ENCODE results near the gene PCDHB5. TPM values are rescaled to one million over a fixed set of nuclear protein-coding genes. Genes with fewer than 3 reads are reported as not detected.
"Not testable (repeated sequence)": the region's sequence is repeated elsewhere in the genome, so short reads cannot be mapped to it uniquely, and the experiment has no call there.

The PCDHB5 gene
- polyA plus RNA-seq, 1 of the 3 experiments (the other 2 are of a cell fraction), result 0.10 TPM

- Histone ChIP-seq H2AFZ (ENCODE audit: low read depth) (no peak overlapping the region), H3K4me3 (ENCODE audit: low read depth in 2 of 2, low read length in 1 of 2) (peak overlapping the region in 1 of 2 experiments; percentile 51), H3K79me2 (ENCODE audit: insufficient read depth) (no peaks in the 10 kb centered on the region), H3K9ac (peak overlapping the region; percentile 37; the same call in 1 of the 2 replicates), H3K27me3 (ENCODE audit: insufficient read depth) (no peaks in the 10 kb centered on the region), H3F3A (replicated peaks; ENCODE audit: insufficient read depth) (no peaks in the 10 kb centered on the region), H4K20me1 (ENCODE audit: insufficient read depth) (no peaks in the 10 kb centered on the region), H3K9me2 (no peaks in the 10 kb centered on the region), H3K4me2 (peak overlapping the region; percentile 37; the same call in 1 of the 2 replicates), H3K9me3 (no peaks in the 10 kb centered on the region), H3K4me1 (ENCODE audit: control insufficient read depth in 1 of 2, insufficient read depth in 2 of 2, low read depth in 1 of 2, low read length in 1 of 2) (no peaks in the 10 kb centered on the region), H3K36me3 (replicated peaks in 1 of 2; ENCODE audit: control insufficient read depth in 1 of 2, insufficient read depth in 2 of 2, low read length in 1 of 2) (no peaks in the 10 kb centered on the region), H3K27ac (ENCODE audit: low read depth in 2 of 2, low read length in 1 of 2) (no peak overlapping the region)
- no peak for DNase-seq
- no peak for TF ChIP-seq RXRA (IDR thresholded peaks at IDR 0.05; ENCODE audit: borderline replicate concordance, low read depth)
- CTCF ChIA-PET, result interaction anchor here (2.0 to 2.2 kb wide), 2 partner anchors 11 to 26 kb away, joined by 5 to 10 read pairs; partner anchors contain the start of gene PCDHB4
- POLR2A ChIA-PET, result no interaction called here
- 51% methylated on average over 12 of the region's 12 CpGs for WGBS (ENCODE audit: low lambda C conversion rate)
Measured at GRCh38 chr5:141095263-141095641, 39.8 kb upstream of the PCDHB5 start.

- H3K27ac ChIP-seq (ENCODE audit: low read depth in 2 of 2, low read length in 1 of 2); H3K9me3 ChIP-seq; H3K4me3 ChIP-seq (ENCODE audit: low read depth in 2 of 2, low read length in 1 of 2); H3K27me3 ChIP-seq (ENCODE audit: insufficient read depth); H3K4me1 ChIP-seq (ENCODE audit: control insufficient read depth in 1 of 2, insufficient read depth in 2 of 2, low read depth in 1 of 2, low read length in 1 of 2); H4K20me1 ChIP-seq (ENCODE audit: insufficient read depth); H3F3A ChIP-seq (replicated peaks; ENCODE audit: insufficient read depth); DNase-seq; CTCF ChIA-PET; H3K4me2 ChIP-seq; H3K9me2 ChIP-seq; POLR2A ChIA-PET; H3K36me3 ChIP-seq (replicated peaks in 1 of 2; ENCODE audit: control insufficient read depth in 1 of 2, insufficient read depth in 2 of 2, low read length in 1 of 2); H3K9ac ChIP-seq; H3K79me2 ChIP-seq (ENCODE audit: insufficient read depth); H2AFZ ChIP-seq (ENCODE audit: low read depth): not testable (repeated sequence)
- WGBS (ENCODE audit: low lambda C conversion rate), result 72% methylated on average over 20 of the region's 46 CpGs
Measured at GRCh38 chr5:141096181-141096580, 38.8 kb upstream of the PCDHB5 start.

DNA sequence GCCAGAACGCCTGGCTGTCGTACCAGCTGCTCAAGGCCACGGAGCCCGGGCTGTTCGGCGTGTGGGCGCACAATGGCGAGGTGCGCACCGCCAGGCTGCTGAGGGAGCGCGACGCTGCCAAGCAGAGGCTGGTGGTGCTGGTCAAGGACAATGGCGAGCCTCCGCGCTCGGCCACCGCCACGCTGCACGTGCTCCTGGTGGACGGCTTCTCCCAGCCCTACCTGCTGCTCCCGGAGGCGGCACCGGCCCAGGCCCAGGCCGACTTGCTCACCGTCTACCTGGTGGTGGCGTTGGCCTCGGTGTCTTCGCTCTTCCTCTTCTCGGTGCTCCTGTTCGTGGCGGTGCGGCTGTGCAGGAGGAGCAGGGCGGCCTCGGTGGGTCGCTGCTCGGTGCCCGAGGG is 38.4 kb upstream of the PCDHB5 start:
- H3K9ac ChIP-seq; H3K79me2 ChIP-seq (ENCODE audit: insufficient read depth); H3K27ac ChIP-seq (ENCODE audit: low read depth in 2 of 2, low read length in 1 of 2); H3K9me3 ChIP-seq; H3K9me2 ChIP-seq; H3K4me3 ChIP-seq (ENCODE audit: low read depth in 2 of 2, low read length in 1 of 2); DNase-seq; CTCF ChIA-PET; POLR2A ChIA-PET; H4K20me1 ChIP-seq (ENCODE audit: insufficient read depth); H3F3A ChIP-seq (replicated peaks; ENCODE audit: insufficient read depth); H3K4me2 ChIP-seq; H3K36me3 ChIP-seq (replicated peaks in 1 of 2; ENCODE audit: control insufficient read depth in 1 of 2, insufficient read depth in 2 of 2, low read length in 1 of 2); H3K27me3 ChIP-seq (ENCODE audit: insufficient read depth); H3K4me1 ChIP-seq (ENCODE audit: control insufficient read depth in 1 of 2, insufficient read depth in 2 of 2, low read depth in 1 of 2, low read length in 1 of 2); H2AFZ ChIP-seq (ENCODE audit: low read depth): not testable (repeated sequence)
- 78% methylated on average over 10 of the region's 38 CpGs for whole genome bisulfite sequencing (ENCODE audit: low lambda C conversion rate)

GRCh38 chr5:141100243-141100805 is 34.7 kb upstream of the PCDHB5 start, which contains the start of gene PCDHB3:
PCDHB3 (plus strand) TSS chr5:141100473; CDS start chr5:141100650, 177 bp downstream.
- DNase-seq, result peak; percentile 79
- H3K79me2 ChIP-seq (ENCODE audit: insufficient read depth), result no peaks in the 10 kb centered on the region
- H3K36me3 ChIP-seq (replicated peaks in 1 of 2; ENCODE audit: control insufficient read depth in 1 of 2, insufficient read depth in 2 of 2, low read length in 1 of 2), result no peaks in the 10 kb centered on the region
- no peaks in the 10 kb centered on the region for H3K9me3 ChIP-seq
- WGBS (ENCODE audit: low lambda C conversion rate), result 31% methylated on average over 16 of the region's 19 CpGs
- CTCF ChIA-PET, result interaction anchor here (0.6 to 1.7 kb wide), 18 partner anchors 9 to 466 kb away, joined by 3 to 8 read pairs (median 4); partner anchors contain the start of genes PCDHA8 and PCDHB14
- H3K9ac ChIP-seq, result peak within 1 kb of the TSS; percentile 38; the same call in 1 of the 2 replicates
- H3K27me3 ChIP-seq (ENCODE audit: insufficient read depth), result no peaks in the 10 kb centered on the region
- H3K4me1 ChIP-seq (ENCODE audit: control insufficient read depth in 1 of 2, insufficient read depth in 2 of 2, low read depth in 1 of 2, low read length in 1 of 2), result no peaks in the 10 kb centered on the region
- H3K4me3 ChIP-seq (ENCODE audit: low read depth in 2 of 2, low read length in 1 of 2), result peak within 1 kb of the TSS; percentile 46 to 51
- H3F3A ChIP-seq (replicated peaks; ENCODE audit: insufficient read depth), result no peaks in the 10 kb centered on the region
- H3K4me2 ChIP-seq, result peak within 1 kb of the TSS; percentile 70
- H3K27ac ChIP-seq (ENCODE audit: low read depth in 2 of 2, low read length in 1 of 2), result peak within 1 kb of the TSS in 1 of 2 experiments; percentile 20; a peak in 1 of 4 replicates
- H2AFZ ChIP-seq (ENCODE audit: low read depth), result peak within 1 kb of the TSS; percentile 71; the same call in 1 of the 2 replicates
- POLR2A ChIA-PET, result interaction anchor here (1.0 kb wide), 1 partner anchor 464 kb away, joined by 3 read pairs; no protein-coding TSS in a partner anchor
- TF ChIP-seq MXI1 (IDR thresholded peaks at IDR 0.05; ENCODE audit: low read depth, low read length) (0 out of 2 replicates have a peak, but pooled peaks have one; percentile 55), ELF1 (IDR thresholded peaks at IDR 0.05) (no peak), NRF1 (IDR thresholded peaks at IDR 0.05; ENCODE audit: low read depth, low read length) (no peak), RAD21 (IDR thresholded peaks at IDR 0.05; ENCODE audit: low read length) (peak; percentile 67), USF1 (IDR thresholded peaks at IDR 0.05; ENCODE audit: borderline replicate concordance, low read depth) (no peak), SMC3 (IDR thresholded peaks at IDR 0.05; ENCODE audit: low read depth, low read length) (peak; percentile 27; the same call in 1 of the 2 replicates)
- TF ChIP-seq, protein P1, sequence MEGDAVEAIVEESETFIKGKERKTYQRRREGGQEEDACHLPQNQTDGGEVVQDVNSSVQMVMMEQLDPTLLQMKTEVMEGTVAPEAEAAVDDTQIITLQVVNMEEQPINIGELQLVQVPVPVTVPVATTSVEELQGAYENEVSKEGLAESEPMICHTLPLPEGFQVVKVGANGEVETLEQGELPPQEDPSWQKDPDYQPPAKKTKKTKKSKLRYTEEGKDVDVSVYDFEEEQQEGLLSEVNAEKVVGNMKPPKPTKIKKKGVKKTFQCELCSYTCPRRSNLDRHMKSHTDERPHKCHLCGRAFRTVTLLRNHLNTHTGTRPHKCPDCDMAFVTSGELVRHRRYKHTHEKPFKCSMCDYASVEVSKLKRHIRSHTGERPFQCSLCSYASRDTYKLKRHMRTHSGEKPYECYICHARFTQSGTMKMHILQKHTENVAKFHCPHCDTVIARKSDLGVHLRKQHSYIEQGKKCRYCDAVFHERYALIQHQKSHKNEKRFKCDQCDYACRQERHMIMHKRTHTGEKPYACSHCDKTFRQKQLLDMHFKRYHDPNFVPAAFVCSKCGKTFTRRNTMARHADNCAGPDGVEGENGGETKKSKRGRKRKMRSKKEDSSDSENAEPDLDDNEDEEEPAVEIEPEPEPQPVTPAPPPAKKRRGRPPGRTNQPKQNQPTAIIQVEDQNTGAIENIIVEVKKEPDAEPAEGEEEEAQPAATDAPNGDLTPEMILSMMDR (IDR thresholded peaks at IDR 0.05), result peak; percentile 66
- H3K9me2 ChIP-seq, result no peaks in the 10 kb centered on the region
- no peaks in the 10 kb centered on the region for H4K20me1 ChIP-seq (ENCODE audit: insufficient read depth)

Measured in SK-N-SH (cell line).